IPS-20b (cell line): ENCODE data around the gene SPAG5.

Experiments used
- H3K27ac ChIP-seq: one replicate; pipeline ENCODE4 v1.5.1; 2013; ENCODE audit warnings: low read length
- H3K27me3 ChIP-seq: 2 replicates; pipeline ENCODE4 v1.6.1; 2013; ENCODE audit warnings: mild to moderate bottlenecking, low read length, inconsistent platforms; ENCODE audit not compliant: insufficient read depth
- H3K36me3 ChIP-seq: 2 replicates; pipeline ENCODE4 v1.6.1; 2013; ENCODE audit warnings: low read depth, mild to moderate bottlenecking, inconsistent platforms, low read length, moderate library complexity; ENCODE audit not compliant: insufficient read depth
- H3K4me1 ChIP-seq: 2 replicates; pipeline ENCODE4 v1.6.1; 2013; ENCODE audit warnings: mild to moderate bottlenecking, control low read depth, inconsistent platforms, low read length, moderate library complexity; ENCODE audit not compliant: insufficient read depth
- H3K4me3 ChIP-seq: 2 replicates; pipeline ENCODE4 v1.5.1; 2013; ENCODE audit warnings: mild to moderate bottlenecking, low read length, inconsistent platforms
- H3K9ac ChIP-seq: 2 replicates; pipeline ENCODE4 v1.6.1; 2013; ENCODE audit warnings: low read depth, mild to moderate bottlenecking, inconsistent platforms, low read length, moderate library complexity
- H3K9me3 ChIP-seq: 2 replicates; pipeline ENCODE4 v1.6.1; 2013; ENCODE audit warnings: mild to moderate bottlenecking, low read depth, low read length, inconsistent platforms; ENCODE audit not compliant: insufficient read depth

The SPAG5 gene

DNA sequence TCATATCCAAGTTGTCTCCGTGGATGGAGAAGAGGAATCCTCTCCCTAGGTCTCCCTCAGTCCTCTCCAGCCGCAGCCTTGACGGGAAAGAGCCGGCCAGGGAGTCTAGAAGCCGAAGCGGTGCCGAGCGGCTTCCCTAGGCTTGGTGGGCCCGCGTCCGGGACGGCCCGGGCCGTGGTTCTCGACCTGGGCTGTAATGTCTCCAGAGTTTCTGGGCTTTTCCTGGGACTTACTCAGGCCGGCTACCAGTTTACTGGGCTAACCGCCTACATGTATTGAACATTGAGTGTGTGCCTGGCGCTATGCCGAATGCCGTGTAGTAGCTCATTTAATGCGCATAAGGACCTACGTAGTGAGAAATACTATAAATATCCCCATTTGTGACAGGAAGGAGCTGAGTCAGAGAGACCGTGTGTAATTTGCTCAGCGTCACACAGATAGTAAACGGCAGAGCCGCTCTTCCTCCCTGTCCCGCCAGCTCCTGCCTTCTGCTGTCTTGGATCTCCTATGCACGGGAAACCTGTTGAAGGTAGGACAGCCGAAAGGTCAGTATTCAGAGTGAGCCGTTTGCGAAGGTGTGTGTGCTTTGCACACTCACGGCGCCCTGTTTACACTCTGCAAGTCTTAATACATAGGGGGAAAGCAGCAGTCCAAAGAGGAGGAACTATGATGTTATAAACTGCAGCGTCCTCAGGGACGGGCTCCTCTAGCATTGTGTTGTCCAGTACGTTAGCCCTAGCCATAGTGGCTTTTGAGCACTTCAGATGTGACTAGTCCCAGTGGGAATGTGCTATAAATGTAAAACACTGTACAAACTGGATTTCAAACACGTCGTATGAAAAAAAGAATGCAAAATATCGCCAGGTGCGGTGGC is 723 bp upstream of the SPAG5 start:
- Histone ChIP-seq H3K4me3 (peak overlapping the region; percentile 87), H3K4me1 (no peaks in the 10 kb centered on the region), H3K9ac (peak overlapping the region; percentile 80; the same call in 1 of the 2 replicates), H3K36me3 (peaks cover 12% of the 10 kb centered on the region), H3K27me3 (no peaks in the 10 kb centered on the region), H3K27ac (no peak overlapping the region), H3K9me3 (no peaks in the 10 kb centered on the region)

DNA sequence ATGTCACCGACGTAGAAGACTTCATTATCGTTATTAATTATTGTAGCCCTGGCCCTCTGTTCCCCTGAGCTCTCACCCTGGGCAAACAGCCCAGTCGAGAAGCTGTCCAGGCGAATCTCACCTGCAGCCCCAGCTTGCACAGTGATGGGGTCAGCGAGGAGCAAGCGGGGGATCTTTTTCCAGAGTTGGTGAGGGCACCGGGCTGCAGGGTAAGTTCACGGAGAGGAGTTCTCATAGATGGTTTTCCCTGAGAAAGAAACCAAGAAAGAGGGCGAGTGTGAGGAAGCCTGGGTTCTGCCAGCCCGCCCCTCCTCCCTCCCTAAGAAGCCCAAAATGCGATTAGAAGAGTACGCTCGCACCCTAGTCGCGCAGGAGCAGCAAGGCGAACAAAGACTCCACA is 436 bp downstream of the SPAG5 start:
- Histone ChIP-seq H3K4me3 (peak overlapping the region; percentile 87), H3K36me3 (peaks cover 18% of the 10 kb centered on the region), H3K4me1 (no peaks in the 10 kb centered on the region), H3K27ac (peak overlapping the region; percentile 88), H3K9me3 (no peaks in the 10 kb centered on the region), H3K27me3 (no peaks in the 10 kb centered on the region), H3K9ac (peak overlapping the region; percentile 94)

DNA sequence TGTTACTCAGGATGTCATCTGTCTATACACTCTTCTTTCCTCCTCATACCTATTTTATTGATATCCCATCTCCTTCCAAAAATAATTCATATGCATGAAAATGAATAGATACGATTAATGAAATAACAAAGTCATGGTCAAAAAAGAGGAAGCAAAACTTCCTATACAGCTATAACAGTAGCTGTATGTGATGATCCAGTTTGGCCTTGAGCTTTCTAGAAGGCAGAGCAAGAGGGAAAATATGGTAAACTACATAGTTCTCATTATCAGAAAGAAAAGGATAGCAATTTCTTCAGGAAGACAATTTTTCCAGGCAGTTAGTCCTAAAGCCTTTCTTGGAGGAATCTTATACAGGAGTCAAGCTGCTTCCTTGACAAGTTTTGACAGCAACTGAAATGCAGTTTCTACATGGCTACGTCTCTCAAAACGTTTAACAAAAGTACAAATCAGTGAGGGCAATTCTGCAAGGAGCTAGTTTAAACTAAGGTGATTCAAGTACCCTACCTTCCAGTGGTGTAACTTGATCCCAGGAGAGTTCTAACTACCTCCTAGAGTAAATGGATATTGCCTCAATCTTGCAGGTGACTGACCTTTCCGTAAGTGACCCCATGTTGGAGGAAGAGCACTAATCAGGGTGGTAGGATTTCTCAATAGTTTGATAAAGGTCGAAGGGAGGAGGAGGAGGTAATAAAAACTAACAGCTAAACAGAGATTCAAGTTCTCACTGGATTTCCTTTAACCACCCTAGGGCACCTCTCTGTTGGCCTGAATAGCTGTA is 1.0 kb downstream of the SPAG5 start:
- peak overlapping the region; percentile 88 for H3K27ac ChIP-seq
- H3K4me3 ChIP-seq, result peak overlapping the region; percentile 87
- H3K36me3 ChIP-seq, result peaks cover 23% of the 10 kb centered on the region
- H3K9ac ChIP-seq, result peak overlapping the region; percentile 94
- no peaks in the 10 kb centered on the region for H3K9me3 ChIP-seq
- no peaks in the 10 kb centered on the region for H3K27me3 ChIP-seq
- H3K4me1 ChIP-seq, result no peaks in the 10 kb centered on the region

DNA sequence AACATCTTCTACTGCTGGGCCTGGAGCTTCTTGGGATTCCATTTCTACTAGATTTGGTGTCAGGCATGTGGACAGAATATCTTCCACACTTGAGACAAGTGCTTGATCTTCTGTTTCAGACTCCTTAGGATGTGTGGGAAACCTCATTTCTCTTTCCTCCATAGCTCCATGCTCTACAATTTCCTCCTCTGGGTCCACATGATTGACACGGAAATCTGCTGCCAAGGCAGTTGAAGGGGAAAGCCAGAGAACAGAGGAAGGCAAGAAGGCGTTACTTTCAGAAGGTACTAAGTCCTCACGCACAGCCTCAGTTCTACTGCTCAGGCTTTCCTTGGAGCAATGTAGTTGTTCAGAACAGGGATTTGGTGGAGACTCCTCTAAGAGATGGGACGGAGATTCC is 6.6 kb downstream of the SPAG5 start:
- Histone ChIP-seq H3K27ac (no peak overlapping the region), H3K9me3 (no peaks in the 10 kb centered on the region), H3K9ac (no peak overlapping the region), H3K4me3 (no peak overlapping the region), H3K36me3 (peaks cover 72% of the 10 kb centered on the region), H3K4me1 (no peaks in the 10 kb centered on the region), H3K27me3 (no peaks in the 10 kb centered on the region)

DNA sequence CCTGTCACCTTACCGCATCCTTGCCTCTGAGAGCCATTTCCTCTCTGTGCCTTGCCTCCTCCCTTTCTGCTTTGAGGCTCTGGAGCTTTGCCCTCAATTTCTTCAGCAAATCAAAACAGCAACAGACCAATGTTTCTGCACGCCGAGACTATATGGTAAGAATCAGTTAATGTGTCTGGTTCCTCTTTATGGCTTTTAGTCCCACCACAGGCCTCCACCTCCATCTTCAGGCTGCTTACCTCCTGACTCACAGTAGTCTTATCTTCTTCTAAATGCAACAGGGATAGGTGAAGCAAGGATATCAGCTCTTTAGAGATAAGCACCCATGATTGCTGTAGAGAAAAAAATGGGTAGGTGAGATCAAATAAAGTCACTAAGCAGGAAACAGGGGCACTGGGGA is 13.0 kb downstream of the SPAG5 start:
- no peak overlapping the region for H3K9ac ChIP-seq

DNA sequence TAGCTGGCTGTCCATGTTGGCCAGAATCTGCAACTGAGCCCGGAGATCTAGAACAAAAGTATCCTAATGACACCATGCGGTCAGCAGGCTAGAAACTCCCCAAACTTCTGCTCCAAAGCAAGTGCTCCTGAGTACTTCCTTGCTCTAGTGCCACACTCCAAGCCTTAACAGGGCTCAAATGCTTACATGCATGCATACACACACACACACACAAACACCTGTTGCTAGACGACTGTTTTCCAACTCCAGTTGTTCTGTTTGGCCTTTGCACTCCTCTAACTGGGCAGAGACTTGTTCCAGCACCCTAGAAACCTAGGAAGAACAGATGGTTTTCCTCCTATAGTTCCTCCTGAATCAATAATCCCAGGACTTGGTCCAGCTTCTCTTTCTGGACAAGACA is 14.4 kb downstream of the SPAG5 start:
- Histone ChIP-seq H3K27me3 (no peaks in the 10 kb centered on the region), H3K4me3 (no peak overlapping the region), H3K4me1 (no peaks in the 10 kb centered on the region), H3K9me3 (no peaks in the 10 kb centered on the region), H3K27ac (no peak overlapping the region), H3K9ac (no peak overlapping the region), H3K36me3 (peaks cover 93% of the 10 kb centered on the region)

More for the DNA sequence above, 13.0 kb downstream of the SPAG5 start:
- Histone ChIP-seq H3K9me3 (no peaks in the 10 kb centered on the region), H3K27me3 (no peaks in the 10 kb centered on the region), H3K4me3 (no peak overlapping the region), H3K4me1 (no peaks in the 10 kb centered on the region), H3K27ac (no peak overlapping the region), H3K36me3 (peaks cover 92% of the 10 kb centered on the region)

DNA sequence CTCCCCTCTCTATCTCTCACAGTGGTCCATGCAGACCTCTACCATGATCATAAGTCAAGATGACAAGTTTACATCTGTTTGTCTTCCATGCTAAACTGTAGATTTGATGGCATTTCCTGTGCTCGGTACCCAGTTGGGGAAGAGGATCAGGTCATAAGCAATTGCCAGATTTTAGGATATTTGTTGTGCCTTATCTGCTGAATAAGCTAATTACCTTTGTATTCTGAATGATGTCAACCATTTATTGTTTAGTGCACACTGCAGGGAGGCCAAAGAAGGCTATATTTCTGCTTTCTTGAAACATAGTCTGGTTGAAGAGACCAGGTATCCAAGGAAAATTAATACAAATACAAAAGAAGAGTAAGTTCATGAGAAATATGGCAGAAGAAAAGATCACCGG is 16.3 kb downstream of the SPAG5 start:
- peaks cover 94% of the 10 kb centered on the region for H3K36me3 ChIP-seq
- no peaks in the 10 kb centered on the region for H3K4me1 ChIP-seq
- H3K27me3 ChIP-seq, result no peaks in the 10 kb centered on the region
- H3K27ac ChIP-seq, result no peak overlapping the region
- H3K4me3 ChIP-seq, result no peak overlapping the region
- H3K9ac ChIP-seq, result no peak overlapping the region
- no peaks in the 10 kb centered on the region for H3K9me3 ChIP-seq

DNA sequence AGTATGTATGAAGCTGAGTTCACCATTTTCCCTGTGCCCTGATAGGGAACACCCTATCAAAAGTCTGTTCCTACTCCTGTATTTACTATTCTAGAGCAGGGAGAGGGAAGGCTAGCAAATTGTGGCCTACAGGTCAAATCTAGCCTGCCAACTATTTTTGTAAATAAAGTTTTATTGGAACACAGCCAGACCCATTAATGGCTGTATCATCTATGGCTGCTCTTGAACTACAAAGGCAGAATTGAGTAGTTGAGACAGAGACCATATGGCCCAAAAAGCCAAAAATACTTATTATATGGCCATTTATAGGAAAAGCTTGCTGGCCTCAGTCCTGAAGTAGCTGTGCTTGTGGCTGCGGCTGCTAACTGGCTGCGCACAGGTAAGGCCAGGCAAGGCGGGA is 17.9 kb downstream of the SPAG5 start:
- Histone ChIP-seq H3K36me3 (peaks cover 85% of the 10 kb centered on the region), H3K9me3 (no peaks in the 10 kb centered on the region), H3K4me3 (no peak overlapping the region), H3K9ac (no peak overlapping the region), H3K4me1 (peaks cover 5% of the 10 kb centered on the region; the same call in 1 of the 2 replicates), H3K27me3 (peaks cover 2% of the 10 kb centered on the region), H3K27ac (no peak overlapping the region)

DNA sequence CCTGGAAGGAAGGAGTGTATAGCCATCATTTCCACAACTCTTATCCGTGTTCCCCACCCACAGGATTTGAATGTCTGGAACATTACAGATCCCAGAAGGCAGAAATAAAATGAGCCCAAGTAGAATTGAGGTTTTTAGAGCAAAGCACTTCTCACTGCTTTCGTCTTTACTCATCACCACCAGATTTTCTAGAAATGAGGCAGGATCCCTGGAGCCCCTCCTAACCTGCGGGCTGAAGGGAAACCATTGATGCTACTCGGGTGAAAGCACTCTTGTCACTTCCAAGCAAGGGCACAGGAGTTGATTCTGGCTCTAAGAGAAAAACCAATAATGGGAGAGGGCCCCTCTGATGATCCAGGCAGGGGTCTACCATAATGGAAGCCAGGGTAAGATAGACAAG is 19.3 kb downstream of the SPAG5 start:
- peaks cover 70% of the 10 kb centered on the region for H3K36me3 ChIP-seq
- no peaks in the 10 kb centered on the region for H3K9me3 ChIP-seq

DNA sequence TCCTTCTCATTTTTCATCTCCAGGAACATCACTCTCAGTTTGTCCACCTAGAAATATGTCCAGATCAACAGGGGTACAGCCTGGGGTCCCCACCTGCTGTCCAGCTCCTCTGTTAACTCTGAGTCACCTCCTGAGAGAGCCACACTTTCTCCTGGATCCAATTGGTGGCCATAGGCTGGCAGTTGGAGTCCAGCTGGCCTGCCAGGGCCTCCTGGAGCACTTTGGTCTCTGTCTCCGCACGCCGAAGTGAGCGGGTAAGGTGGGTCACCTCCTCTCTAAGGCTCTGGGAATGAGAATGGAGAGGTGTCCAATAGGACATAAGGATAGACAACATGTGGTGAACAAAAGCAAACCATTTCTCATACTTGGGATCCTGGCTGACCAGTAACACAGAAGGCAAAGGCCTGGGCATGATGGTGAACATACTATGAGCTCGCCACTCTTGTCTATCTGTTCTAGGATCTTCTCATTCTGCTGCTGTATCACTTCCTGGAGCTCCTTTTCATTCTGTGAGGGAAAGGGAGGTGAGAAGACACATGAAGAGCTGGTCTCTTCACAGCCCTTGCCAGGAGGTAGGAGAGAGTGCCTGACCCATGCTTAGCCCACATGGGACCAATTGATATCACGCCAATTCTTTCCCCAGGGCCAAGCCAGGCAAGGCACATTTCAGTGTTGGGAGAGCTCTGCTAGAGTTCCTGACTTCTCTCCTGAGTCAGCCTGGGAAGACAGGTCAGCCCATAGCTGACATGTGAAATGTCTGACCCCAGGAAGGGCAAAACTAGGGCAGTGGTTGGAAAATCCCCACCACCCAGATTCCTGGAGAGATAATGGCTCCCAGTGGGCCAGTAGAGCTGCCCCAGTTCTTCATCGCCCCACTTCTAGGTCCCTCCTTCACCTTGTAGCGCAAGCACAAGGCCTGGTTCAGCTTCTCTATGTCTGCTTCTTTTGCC is 20.3 kb downstream of the SPAG5 start:
- Histone ChIP-seq H3K9ac (no peak overlapping the region), H3K27ac (no peak overlapping the region), H3K4me3 (no peak overlapping the region), H3K27me3 (peaks cover 8% of the 10 kb centered on the region), H3K36me3 (peaks cover 68% of the 10 kb centered on the region), H3K4me1 (peaks cover 5% of the 10 kb centered on the region; the same call in 1 of the 2 replicates), H3K9me3 (no peaks in the 10 kb centered on the region)

More for the DNA sequence above, 19.3 kb downstream of the SPAG5 start:
- Histone ChIP-seq H3K27me3 (peaks cover 8% of the 10 kb centered on the region), H3K27ac (no peak overlapping the region), H3K4me1 (peaks cover 5% of the 10 kb centered on the region; the same call in 1 of the 2 replicates), H3K9ac (no peak overlapping the region), H3K4me3 (no peak overlapping the region)

DNA sequence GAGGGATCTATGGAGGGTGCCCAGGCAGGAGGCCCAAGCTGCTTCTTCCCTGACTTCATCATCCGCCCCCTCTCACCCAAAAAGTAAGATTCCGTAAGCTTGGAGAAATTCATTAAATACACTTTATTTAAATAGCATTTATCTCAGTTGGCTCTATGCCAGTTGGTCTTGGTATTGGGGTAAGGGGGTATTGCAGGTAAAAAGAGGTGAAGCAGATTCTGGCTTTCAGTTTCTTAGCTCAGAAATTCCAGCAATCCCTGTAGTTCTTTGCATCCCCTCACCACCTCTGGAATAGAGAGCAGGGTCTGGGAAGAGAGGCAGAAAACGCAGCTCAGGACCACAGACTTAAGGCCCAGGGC is 21.4 kb downstream of the SPAG5 start:
- Histone ChIP-seq H3K4me3 (no peak overlapping the region), H3K9me3 (no peaks in the 10 kb centered on the region), H3K9ac (peak overlapping the region; percentile 74; the same call in 1 of the 2 replicates), H3K27ac (peak overlapping the region; percentile 59), H3K27me3 (peaks cover 16% of the 10 kb centered on the region), H3K36me3 (peaks cover 57% of the 10 kb centered on the region), H3K4me1 (peaks cover 5% of the 10 kb centered on the region; the same call in 1 of the 2 replicates)
